GM18519 (cell line): ENCODE results near the gene USP32.

Experiments used
- ATAC-seq: cut with Tn5 transposase; IDR thresholded peaks from one replicate; pipeline ENCODE4 v1.9.1; 2021; ENCODE audit warnings: mild to moderate bottlenecking, moderate library complexity; ENCODE audit not compliant: unreplicated experiment, low FRiP score

USP32 gene

DNA sequence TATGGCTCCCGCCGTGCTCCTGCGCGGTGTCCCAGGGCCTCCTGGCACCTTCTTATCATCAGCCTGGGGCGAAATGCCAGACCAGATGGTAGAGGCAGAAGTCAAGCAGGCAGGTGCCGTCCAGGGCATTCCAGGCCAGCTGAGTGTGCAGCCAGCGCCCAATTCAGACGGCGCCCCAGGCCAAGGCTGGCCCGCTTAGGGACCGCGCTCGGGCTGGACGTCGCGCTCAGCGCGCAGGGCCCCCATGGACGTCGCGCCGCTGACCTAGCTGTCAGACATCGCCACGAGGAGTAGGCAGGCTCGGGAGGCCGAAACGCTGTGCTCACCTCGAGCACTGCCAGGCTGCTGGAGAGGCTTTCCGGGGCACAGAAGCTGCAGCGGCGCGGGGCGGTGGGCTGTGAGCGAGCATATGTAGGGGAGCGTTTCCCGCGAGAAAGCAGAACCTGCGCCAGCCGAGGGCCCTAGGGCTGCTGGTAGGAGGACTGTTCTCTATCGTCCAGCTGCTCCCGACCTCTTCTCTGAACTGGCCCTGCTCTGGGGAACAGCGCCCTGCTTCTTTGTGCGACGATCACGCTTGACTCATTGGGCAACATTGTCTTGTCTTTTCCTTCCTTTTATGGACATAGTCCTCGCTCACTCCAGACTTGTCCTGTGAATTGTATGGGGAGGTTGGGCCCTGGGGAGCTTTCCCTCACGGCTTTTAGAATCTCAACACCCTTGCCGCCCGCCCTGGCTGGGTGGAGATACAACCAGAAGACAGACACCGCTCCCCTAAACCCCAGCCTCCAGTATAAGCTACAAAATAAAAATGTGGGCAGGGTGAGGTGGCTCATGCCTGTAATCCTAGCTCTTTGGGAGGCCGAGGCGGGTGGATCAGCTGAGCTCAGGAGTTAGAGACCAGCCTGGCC, 250.6 kb downstream of the USP32 start:
- ATAC-seq = no peak

DNA sequence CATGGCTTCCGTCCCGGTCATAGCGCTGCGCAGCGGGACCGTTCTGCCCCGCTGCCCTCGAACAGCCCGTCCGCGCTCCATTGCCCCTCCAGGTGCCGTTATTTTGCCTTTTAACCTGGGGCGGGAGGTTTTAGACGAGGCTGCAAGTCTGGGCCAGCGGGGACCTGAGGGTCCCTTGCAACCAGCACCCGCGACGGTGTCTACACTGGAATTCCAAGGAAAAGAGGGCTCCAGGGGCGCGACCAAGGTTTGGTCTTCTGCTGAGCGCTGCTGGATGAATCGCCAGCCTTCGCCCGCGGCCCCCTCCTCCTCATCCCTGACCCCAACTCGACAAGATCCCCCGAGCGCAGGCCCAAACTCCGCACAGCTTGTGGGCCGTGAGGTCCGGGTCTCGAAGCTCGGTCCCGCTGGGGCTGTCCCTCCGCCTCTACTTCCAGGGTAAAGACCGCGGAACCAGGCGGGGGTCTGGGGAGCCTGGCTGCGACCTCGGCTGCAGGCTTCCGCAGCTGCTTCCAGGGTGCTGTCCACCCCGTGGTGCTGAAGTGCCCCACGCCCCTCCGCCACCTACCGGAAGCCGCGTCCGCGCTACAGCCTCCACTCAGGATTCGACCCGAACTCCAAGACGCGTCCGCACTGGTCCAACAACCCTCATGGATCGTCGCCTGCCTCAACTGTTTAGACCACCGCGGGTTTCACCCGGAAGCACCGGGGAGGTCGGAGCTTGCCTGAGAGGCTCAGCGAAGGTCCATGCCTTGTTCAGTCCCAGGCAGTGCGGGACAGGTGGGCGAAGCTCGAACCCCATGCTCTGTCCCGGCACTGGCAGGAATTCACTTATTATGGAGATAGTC, 252.3 kb downstream of the USP32 start:
- no peak for ATAC-seq

DNA sequence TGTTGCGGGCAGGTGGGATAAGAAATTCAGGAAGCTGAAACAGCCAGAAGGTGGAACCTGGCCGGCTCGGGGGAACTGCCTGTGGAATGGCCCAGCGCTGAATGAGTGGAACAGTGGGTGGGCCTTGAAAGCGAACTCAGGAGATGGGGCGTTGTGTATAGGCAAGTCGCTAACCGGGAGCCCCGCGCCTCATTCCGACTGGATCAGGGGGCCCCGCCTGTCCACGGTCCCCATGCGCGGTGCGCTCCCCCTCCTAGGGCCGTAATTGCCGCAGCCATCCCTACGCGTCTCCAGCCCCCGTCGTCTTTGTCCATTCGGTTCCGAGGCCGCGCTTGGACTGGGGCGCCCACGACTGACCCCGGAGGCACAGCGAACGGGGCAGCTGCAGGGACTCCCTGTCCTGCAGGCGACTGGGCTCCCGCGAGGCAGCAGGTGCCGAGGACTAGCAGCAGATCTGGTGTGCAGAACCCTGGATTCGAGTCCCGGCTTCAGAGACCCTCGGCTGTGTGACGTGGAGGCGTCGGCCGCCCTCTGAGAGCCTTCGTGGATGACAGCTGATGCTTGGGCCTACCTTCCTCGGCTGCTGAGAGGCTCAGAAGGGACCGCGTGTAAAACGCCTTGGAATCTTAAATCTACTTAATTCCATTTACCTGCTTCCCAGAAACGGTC, 253.0 kb downstream of the USP32 start:
- ATAC-seq = no peak

DNA sequence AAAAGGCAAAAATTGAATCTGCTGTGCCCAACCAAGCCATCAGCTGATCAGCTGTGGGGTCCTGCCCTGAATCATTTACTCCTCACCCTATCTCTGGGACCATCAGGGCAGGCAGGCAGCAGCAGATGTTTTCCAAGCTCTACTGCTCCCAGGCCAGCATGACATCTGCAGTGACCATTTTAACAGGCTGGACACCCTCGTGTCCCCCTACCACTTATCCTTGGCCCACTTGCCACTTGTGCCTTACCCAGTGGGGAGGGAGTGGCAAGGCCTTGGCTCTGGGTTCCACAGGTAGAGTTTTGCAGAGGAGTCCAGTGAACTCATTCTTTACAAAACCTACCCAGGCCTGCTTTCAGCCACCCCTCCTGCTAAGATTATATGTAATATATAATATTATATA, 254.2 kb downstream of the USP32 start:
- ATAC-seq = no peak

GRCh38 chr17:60135951-60136666, 255.8 kb downstream of the USP32 start:
- no peak for ATAC-seq

- peak; percentile 67 for ATAC-seq
These were observed 256.6 kb downstream of the USP32 start for GRCh38 chr17:60135151-60135950.

DNA sequence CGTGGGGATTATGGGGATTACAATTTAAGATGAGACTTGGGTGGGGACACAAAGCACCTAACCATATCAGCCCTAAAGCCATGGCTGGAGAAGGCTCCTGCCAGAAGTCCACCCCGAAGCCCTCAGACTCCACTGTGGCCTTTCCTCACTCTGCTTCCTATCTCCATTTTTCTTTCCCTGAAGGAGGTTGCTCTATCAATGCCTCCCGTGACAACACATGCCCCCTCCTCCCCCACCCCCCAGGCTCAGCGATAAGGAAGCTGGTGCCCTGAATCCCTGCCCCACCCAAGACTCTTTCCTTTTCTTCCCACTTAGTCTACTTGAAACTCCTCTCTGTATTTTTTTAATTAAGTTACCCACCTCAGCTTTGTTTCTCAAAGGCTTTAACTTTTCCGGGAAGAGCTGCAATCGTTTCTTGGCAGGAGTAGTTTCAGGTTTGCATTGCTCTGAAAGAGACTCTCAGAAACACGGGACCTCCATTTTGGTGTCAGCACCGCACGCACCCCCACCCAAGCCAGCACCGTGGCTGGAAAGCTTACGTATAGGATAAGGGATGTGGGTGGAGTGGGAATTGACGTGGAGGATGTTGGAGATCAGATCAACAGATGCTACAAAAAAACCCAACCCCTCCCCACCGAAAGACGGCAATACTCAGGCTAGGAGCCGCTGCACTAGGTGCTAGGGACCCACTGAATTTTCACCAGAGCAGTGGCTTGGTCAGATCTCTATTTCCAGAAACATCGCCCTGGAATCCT, 257.4 kb downstream of the USP32 start:
- no peak for ATAC-seq

DNA sequence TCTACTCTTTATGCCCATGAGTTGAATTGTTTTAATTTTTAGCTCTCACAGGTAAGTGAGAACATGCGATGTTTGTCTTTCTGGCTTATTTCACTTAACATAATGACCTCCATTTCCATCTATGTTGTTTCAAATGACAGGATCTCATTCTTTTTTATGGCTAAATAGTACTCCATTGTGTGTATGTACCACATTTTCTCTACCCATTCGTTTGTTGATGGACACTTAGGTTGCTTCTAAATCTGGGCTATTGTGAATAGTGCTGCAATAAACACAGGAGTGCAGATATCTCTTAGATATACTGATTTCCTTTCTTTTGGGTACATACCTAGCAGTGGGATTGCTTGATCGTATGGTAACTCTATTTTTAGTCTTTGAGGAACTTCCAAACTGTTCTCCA, 261.5 kb downstream of the USP32 start:
- no peak for ATAC-seq

GRCh38 chr17:60129164-60129563, 262.8 kb downstream of the USP32 start:
- no peak for ATAC-seq
